GM18508 (cell line): Measurements from ENCODE around the gene DUSP7.

ENCODE experiments used
- ATAC-seq: cut with Tn5 transposase; IDR thresholded peaks from one replicate; pipeline ENCODE4 v1.9.1; 2021; ENCODE audit warnings: moderate number of reproducible peaks; ENCODE audit not compliant: insufficient read depth, unreplicated experiment

Gene DUSP7

DNA sequence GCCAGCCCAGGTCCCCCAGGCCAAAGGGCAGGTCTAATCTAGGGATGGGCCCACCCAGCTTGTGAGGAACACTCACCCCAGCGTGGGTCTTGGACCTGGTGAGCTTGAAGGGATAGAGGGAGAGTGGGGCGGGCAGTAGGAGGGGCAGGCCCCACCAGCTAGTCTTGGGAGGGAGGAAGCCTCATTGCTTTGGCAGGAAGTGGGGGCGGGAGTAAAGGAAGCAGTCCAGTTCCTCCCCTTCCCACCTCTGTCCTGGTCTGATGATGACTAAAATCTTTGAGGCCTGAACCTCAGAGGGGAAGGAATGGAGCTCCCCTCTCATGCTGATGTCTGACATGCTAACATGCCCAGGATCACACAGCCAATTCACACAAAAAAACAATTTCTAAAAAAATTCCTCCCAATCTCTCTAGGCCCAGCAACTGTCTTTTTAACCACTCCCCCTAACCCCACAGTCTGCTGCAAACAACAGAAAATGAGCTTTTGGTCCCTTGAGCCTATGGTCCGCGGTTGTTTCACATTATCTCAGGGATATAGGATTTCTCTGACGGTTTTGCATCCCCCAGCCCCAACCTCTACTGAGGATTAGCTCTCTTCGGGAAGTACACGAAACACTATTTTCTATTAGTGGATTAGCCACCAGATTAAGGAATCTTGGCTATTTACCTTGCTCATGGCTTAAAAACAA is 30.7 kb upstream of the DUSP7 start:
- ATAC-seq: no peak

DNA sequence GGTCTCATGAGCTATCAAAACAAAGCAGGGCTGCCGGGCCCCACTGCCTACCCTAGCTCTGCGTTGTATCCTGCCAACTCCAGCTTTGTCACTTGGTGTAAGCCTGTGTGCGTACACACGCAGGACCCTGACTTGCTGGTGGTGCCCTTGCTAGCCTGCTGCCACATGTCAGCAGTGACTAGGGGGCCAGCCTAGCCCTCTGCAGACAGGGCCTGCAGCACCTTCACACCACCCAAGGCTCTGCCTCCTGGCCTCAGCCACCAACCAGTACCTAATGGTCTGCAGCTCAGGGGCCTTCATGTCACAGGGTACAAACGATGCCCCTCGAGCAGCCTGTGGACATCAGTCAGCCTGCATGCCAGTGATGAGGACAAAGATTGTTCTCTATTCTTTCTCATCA is 30.1 kb upstream of the DUSP7 start:
- no peak for ATAC-seq

DNA sequence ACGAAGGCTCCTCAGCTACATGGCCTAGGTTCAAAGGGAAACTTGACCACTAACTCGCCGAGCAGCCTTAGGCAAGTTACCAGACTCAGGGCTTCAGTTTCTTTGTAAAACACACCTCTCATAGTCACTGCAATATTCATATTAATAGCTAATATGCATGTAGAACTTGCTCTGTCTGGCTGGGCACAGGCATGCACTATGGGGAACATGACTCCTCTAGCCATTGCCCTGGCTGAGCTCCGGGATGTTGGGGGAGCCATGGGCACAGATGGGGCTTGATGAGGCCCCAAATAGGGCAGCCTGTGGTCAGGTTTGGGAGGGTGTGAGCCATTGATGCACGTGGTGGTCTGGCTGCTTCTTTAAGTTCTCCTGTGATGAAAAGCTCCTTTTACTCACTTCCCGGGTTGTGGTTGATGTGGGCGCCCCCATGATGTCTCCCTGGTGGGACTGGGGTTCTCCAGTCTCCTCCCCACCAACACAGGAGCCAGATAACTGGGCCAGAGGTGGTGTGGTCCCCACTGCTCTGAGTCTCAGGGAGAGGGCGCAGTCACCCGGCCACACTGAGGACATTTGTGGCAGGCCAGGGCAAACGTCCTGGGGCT is 29.4 kb upstream of the DUSP7 start:
- no peak for ATAC-seq

DNA sequence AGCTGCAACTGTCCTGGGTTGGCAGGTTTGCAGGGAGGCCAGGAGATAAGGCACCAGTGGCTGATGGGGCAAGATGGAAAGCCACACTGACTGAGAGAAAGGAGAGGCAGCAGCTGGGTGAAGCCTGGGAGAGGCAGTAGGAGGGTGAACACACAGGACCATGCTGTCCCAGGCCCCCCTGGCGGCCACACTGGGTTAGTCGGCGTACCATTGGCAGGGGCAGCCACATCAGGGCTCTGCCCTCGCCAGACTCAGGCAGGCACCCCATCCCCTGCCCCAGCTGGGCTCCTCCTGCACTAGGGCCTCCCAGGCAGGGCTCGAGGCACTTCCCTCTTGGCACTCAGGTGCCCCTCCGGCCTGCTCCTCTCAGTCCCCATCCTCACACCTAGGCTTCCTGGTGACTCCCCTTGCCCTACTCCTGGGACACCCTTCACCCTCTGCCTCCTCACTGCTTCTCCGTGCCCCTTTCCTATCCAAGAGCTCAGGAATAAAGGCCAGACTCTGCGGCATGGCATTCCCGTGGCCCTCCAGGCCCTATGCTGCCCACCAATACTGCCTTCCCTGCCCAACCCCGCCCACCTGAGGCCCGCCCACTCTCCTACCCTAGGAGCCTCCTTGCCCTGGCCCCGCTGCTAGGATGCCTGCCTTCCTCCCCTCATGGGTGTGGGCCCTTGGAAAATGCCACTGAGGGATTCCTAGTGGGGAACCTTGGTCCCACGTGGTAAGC is 28.7 kb upstream of the DUSP7 start:
- no peak for ATAC-seq

DNA sequence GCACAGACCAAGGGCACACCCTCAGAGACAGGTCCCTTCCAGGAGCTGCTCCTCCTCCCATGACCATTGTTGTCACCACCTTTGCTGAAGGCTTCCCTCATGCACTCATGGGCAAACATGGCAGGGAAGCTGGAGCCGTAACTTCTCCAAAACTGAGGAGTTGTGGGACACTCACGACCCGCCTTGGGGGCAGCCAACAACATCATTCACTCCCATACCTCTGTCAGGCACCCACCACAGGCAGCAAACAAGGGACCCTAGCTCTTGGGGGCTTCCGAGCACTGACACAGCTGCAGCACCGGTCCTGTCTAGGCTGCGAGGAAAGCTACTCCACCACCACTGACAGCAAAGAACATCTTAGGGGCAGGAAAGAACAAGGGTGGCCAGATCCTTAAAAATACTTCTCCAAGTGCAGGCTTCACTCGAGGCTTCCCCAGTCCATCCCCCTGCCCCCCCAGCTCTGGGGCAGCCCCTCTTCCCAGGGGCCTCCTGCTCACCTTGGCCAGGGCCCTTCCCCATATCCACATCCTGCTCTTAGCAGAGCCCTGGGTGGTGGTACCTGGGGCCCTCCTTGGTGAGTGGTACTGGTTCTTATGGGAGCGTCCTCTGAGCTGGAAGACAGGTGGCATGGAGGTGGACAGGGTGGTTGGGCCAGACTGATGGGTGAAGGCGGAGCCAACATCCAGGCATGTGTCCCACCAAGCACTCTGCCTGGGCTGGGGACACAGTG is 28.0 kb upstream of the DUSP7 start:
- ATAC-seq: no peak

DNA sequence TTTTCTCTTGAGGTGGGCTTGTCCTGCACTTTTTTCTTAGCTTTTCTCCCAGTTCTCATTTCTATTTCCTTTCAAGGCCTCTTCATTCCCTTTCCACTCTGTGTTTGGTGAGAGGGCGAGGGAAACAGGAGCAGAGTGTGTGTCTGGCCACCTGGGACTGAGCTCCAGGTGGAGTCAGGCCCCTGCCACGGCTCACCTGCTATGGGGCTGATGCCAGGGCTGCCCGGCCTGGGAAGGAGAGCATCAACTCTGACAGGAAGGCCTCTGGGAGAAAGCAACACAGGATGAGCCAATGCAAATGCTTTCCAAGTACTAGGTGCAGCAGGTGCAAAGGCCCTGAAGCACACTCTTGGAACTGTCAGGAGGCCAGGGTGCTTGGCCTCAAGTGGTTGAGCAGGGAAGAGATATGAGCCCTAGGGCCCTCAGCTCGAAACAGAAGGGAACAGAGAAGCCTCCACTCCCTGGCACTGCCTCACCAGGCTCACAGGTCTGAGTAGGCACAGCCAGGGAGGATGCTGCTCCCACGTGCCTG is 27.3 kb upstream of the DUSP7 start:
- ATAC-seq: no peak

DNA sequence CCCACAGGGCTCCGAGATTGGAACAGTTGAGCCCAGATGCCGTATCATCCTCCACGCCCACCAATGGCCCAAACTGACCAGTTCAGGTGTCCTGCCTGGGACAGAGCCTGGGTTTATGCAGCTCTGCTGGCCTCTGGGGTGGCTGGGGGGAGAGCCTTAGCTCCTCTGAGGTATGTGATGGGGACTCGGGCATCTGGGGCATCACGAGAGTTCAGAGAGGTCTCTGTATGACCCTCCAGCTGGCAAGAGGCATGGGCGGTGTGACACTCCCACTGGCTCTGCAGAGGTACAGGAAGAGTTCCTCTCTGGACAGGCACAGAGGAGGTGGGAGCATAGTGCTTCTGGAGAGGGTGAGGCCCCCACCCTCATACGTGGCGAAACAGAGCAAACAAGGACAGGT is 26.6 kb upstream of the DUSP7 start:
- ATAC-seq: no peak

DNA sequence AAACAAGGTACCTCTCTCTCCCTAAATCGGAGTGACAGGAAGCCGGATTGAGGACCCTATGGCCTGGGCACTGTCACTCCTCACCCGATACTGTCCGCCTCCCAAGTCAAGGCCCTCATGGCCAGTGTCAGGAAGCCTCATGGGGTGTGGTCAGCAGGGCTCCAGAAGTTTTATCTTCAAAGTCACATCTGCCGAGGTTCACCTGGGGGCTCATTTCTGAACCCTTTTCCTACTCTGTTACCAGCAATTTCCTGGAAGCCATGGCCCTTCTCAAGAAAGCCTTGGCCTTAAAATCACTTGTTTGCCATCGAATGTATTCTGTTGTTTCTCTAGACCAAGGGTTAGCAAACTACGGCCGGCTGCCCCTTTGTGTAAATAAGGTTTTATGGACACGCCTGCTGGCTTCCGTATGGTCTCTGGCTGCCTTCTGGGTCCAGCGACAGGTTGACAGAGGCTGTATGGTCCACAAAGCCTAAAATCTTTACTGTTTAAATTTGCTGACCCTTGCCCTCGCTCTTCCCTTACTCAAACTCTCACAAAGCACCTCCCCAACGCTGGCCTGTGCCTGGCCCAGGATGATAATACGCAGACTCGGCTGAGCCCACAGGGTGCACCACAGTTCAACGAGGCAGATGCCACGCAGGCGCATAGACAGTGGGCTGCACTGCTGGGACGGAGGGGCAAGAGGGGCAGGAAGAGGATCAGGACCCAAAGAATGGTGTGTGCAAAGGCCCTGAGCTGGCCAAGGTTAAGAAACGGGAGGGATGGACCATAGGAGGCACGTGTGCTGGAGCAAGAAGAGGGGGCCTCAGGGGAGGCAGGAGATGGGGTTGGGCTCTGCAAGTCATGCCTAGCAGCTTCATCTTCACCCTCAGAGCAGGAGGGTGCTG is 24.7 kb upstream of the DUSP7 start:
- no peak for ATAC-seq

DNA sequence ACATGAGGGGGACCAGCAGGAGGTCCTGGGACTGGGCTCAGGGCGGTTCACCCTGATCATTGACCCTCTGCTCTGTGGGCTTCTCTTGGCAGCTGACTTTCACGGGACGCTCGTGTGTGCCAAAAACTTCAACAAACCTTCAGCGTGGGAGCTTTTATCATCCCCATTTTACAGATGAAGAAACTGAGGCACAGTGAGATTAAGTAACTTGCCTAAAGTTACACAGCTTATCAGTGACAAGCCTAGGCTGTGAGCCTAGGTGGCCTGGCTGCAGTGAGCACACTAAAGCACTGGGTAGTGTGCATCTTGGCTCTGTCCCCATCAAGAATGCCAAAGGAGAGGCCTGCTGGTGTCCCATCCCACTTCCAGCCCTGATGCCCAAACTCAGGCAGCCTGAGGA is 23.6 kb upstream of the DUSP7 start:
- ATAC-seq: no peak

DNA sequence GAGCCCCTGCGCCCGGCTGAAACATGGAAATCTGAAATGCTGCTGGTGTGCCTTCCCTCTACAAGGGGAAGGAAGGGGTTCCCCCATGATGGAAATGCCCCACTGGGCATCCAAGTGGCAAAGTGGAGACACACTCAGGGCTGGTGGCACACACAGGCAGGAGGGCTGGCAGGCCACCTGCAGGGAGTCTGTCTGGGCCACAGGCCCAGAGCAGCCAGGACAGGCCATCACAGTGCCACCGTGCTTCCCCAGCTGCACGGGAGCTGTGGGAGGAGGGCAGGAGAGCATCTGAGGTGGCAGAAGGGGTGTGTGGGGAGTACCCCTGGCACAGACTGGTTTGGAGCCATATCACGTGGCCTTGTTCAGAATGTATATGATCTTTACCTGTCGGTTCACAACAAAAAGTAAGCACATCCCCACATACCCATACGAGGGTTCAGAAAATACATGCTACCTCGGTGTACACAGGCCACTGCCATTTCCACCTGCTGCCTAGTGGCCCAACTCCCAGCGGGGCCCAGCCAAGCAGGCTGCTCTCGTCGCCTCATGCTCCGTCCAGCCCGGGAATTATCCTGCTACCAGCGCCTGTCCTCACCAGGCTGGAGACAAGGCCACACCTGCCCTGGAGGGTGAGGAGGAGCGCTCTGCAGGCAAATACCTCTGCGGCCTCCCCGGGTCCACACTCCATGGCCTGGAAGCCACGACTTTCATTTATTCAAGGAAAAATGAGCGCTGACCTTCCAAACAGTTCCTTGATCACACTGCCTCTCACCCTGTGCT is 22.6 kb upstream of the DUSP7 start:
- no peak for ATAC-seq

DNA sequence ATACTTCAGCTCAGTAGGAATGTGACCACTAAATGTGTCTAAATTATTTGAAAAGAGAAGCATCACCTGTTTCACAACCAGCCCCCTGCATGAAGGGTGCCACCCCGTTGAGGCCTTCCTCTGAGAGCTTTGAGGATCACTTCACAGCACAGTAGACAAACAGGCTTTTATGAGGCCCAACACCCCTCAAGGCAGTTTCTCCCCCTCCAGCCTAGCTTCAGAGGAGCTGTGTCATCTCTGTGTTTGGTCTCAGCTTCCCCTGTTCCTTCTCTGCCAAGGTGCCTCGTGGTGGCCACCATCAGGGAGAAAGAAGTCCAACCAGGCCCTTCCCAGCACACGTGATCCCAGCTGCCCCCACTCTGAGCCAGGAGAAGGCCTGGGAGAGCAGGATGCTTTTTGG is 21.6 kb upstream of the DUSP7 start:
- no peak for ATAC-seq

DNA sequence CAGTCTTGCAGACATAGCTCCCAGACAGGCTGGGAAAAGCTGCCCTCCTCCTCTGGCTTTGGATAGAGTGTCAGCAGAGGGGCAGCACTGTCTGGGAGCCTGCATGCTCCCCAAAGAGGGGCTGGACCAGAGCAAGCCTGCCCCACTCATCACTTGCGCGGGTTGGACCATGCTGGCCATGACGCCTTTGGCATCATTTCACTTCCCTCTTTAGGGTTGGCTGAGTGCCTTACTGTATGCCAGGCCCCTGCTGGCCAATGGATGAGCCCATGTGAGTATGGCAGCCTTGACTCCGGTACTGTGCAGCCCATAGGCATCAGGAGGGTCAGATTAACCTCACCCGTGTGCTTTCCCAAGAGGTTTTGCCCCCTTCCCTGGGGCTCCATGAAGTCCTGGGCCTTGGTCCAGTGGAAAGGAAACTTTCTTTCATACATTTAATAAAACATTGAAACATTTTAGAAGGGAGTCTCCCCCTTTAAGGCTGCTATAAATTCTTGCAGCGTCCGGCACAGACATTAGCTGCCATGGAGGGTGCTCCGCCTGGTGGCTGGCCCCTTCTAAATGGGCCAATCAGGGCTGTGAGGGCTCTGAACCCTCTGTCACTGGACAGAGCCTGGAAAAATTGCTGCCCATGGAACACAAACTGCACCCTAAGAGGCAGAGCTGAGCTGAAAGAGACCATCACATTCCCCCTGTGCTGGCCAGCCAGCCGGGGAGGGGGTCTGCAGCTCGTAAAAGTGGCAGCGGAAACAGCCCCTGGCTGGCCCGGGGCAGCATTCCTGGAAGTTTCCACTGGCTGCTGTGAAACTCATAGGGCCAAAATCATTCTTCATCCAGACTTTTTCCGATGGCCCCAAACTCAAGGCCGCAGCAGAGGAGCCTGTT is 20.8 kb upstream of the DUSP7 start:
- no peak for ATAC-seq

DNA sequence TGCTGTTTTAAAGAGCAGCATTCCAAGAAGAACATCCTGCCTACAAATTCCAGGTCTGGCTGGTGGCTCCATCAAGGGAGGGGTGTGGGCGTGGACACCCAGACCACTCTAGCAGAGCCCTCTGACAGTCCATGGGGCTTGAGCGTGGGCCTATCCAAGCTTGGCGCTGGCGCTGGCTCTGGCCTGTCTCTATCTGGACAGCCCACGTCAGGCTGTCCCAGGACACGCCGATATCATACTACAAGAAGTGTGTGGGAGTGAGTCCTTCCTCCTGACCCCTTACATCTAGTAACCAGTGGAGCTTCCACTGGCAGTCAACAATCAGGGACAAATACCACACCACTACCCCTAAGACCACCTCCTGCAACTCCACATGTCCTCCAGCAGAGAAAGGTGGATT is 17.1 kb upstream of the DUSP7 start:
- no peak for ATAC-seq

DNA sequence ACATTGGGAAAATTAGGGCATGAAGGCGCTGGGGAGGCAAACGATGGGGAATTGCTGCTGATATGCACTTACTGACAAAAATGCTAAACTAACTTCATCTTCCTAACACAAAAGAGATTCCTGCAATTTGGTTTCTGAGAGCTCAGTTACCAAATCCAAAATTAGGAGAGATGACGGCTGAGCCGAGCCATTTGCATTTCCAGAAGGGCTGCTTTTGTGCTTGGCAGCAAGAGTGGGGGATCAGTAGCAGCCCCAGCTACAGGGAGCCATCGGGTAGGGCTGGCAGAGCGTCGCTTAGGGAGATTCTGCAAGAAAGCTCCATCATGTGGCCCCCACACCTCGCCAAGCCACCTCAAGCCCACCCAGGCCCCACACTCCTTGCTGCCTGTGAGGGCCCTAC is 16.1 kb upstream of the DUSP7 start:
- no peak for ATAC-seq

DNA sequence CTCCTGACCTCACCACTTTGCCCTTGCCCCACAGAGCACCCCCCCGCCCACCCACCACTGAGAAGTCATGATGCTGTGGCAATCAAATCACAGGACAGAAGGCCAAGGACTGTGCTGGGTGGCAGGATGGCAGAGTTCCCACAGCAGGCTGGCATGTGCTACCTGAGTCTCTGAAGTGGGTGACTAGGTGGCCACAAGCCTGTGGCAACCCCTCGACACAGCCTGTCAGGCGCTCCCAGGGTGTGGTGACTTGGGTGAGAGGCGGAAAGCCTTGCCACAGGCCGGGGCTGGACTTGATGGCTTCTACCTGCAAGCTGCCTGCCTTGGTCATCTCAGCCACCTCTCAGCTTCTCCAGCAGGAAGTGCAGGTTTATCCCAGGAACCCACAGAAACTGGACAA is 15.6 kb upstream of the DUSP7 start:
- ATAC-seq: no peak

DNA sequence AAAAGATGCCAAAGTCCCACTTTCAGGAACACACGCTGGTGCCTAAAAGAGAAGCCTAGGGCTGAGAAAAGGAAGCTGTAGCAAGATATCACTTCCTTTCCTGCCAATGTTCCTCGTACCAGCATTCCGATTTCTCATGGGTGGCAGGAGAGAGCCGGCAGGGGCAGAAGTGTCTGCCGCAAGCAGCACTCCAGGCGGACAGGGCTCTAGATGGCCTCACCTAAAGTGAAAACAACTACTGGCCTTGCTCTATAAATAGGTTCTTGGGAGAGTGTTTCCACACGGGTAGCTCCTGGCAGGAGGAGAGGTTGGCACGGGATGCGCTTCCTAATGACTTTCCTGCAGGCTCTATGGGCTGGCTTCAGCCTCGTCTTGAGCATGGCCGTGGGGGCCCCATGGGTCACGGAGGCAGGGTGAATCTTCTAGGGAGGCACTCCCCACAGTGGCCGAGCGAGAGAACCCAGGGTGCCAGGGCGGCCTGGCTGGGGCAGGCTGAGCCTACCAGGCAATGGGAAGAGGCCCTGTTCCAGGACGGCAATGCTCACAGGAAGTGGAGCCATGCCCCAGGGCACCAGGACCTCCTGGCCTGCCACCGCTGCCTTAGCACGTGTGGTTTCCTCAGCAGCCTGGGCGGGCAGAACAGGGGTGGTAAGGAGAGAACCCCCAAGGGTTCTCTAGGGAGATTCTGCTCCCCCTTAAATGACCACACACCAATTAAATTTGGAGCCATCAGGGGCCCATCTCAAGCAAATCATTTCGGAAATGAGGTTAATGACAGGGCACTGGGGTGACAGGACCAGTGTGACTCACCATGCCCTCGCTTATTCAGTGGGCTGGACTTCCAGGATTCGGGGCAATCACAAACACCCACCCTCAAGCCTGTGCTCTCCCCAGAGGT is 14.6 kb upstream of the DUSP7 start:
- no peak for ATAC-seq

DNA sequence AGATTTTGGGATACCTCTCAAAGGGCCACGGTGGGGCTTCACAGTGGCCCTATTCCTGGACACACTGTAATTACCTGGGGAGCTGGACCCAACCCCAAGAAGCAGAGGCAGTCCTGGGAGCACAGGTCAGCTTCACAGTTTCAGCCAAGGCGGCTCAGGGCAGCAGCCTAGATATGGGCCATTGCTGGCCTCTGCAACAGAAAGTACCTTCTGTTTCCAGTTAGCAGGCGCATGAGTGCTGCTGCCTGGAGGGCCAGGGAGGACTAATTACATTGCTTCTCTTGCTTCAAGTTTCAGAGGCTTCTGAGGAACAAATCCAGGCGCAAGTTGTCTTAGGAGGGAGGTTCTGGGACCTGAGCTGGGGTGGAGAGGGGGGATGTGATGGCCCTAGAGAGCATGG is 13.5 kb upstream of the DUSP7 start:
- no peak for ATAC-seq
